HG03045 (cell line): ENCODE results near the gene CEP164.

Experiments
- ATAC-seq: cut with Tn5 transposase; IDR thresholded peaks from one replicate; pipeline ENCODE4 v1.9.1; 2021; ENCODE audit warnings: mild to moderate bottlenecking, moderate library complexity; ENCODE audit not compliant: unreplicated experiment

CEP164 gene

DNA sequence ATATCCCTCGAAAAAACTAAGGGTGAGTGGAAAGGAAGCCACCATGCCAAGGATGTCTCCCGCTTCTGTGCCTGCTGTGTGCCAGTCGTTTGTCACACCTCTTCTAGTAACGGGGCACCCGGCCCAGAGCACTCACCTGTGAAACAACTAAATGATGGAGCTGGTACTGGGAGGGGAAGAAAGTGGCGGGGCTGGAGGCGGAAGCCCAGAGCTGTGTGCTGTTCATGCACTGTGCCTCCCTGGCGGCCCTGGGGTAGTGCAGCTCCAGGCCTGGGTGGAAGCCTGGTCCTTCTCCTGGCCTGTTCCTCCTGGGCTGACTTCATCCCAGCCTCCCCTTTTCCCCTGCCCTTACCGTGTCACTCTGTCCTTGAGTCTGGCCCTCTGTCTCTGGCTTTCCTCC lies 130.2 kb downstream of the CEP164 start:
- no peak for ATAC-seq

DNA sequence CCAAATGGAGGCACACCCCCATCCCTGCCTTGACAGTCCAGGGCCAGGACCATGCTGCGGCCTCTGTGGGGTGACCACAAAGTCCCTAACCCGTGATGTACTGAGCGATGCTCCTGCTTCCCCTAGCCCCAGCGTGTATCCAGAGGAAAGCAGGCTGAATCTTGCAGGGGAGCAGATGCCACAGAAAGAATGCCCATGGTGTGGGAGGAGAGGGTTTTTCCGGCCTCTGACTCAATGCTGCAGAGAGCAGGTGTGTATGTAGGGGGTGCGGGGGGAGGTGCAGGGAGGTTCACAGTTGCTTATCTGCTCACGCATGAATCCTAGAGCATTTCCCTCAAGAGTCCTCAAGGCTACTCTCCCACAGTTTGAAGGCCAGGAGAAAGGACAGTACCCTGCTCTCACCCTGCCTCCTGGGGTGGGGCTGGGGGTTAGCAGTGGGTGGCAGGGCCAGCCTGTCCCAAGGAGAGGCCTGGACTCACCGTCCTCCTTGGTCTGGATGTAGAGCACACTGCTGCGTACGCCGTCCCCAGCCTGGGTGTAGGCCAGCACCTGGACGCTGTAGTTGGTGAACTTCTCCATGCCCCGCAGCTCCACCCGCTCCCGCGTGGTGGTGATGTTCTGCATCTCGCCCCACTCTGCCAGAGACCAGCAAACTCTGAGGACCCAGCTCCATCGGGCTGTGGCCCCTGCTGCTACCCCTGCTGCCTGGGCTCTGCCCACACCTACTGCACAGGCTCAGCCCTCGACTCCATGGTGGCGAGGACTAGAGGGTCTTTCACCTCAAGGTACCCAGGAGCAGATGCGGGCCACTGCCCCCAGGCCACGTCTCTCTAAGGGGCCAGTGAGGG lies 130.8 kb downstream of the CEP164 start:
- no peak for ATAC-seq

DNA sequence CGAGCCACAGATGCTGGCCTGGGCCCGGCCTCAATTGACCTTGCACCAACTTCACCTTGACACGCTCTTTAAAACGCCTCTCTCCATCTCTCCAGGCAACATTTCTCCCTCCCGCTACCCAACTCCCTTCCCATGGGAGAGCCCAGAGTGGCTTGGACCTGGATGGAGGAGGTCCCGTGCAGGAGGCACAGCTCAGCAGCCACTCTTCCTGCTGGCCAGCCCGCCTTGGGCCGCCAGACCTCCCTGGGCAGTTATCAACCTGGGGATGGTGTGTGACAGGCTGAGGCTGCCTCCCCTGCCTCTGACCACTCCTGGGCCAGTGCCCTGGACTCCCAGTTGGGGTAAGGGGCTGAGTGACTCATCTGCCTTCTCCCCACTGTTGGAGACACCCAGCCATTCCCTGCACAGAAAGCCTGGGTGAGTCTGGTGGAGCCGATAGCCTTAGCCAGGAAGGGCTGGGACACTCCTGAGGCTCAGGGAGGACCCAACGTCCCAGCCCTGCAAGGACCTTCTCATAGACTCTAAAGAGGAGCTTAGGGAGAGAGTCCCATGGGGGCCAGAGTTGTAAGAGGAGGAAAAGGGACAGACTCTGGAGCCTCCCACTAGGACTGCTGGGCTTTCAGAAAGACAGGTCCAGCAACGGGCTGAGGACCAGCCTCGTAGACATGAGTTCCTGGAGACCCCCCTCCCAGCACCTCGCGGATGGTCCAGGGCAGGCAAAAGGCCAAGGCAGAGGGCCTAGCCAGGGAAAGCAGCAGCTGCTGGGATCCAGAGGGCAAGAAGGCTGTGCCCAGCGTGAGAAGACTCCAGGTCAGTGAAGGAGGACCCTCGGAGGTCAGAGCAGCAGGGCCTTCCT lies 131.7 kb downstream of the CEP164 start:
- ATAC-seq, result no peak

DNA sequence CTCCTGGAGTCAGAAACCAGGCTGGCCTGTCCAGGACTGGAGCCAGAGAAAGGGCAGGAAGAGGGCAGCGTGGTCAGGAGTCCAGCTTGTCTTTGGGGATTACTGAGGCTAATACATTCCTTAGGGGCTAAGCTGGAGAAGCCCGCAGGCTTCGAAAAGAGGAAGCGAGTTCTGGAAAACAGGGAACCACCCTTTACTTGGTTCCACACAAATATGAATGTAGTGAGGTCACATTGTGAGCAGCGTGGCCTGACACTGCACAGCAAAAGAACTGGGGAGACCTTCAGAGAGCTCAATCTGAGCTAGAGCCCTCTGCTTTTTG lies 132.3 kb downstream of the CEP164 start:
- ATAC-seq, result no peak

DNA sequence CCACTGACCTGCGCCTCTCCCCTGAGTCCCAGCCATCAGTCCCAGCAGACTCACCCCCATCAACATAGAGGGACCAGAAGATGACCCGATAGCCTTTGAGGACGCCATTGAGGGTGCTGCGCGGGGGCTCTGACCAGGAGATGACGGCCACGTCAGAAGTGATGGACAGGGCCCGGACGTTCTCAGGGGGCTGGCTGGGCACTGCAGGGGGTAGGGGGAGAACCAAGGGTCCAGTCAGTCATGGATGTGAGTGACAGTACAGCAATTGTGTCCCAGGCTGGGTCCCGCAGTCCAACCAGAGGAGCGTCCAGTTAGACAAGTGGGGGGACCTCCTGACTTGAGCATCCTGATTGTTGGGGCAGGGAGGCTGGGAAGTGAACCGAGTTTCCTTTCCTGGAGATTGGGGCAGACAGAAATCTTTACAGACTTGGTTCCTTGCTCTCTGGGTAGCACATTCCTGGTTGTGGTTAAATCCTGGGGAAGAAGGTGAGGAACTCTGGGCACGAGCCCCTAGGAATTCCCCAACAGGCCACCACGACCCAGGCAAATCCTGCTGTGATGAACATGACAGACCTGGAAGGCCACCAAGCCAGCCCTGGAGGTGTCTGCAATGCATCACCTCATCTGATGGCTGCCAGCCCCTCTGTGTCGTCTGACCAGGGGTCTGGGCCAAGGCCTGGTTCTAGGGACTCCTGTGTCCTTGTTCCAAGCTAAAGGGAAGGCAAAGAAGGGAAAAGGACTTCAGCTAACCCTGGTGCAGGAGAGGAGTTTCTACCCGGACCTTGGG lies 133.9 kb downstream of the CEP164 start:
- ATAC-seq, result no peak

DNA sequence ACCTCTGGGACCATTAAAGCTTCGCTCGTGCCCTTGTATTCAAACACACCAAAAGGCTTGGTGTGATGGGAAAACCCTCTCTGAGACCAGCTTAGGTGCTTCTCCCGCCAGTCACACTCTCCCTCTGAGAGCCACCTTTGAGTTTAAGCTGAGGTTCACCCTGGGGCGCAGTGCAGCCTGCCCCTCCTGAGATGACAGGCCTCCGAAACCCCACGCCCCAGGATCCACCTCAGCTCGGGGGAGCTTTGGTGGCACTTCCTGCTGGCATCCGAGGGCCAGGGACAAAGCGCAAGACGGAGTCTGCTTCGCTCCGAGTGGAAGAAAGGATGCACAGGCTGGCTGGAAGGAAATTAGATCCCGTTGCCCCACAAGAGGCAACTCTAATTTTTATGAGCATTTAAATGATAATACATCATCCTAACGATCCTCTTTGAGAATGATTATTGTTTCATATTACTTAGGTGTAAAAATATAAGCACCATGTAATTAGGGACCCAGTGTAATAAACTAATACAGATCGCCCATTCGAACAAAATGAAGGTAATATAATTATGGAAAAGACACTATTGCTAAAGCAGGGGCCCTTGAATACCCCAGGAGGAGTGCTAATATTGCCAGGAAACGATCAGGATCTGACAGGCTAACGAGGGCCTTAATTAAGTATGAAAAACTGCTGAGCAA lies 134.7 kb downstream of the CEP164 start:
- no peak for ATAC-seq

DNA sequence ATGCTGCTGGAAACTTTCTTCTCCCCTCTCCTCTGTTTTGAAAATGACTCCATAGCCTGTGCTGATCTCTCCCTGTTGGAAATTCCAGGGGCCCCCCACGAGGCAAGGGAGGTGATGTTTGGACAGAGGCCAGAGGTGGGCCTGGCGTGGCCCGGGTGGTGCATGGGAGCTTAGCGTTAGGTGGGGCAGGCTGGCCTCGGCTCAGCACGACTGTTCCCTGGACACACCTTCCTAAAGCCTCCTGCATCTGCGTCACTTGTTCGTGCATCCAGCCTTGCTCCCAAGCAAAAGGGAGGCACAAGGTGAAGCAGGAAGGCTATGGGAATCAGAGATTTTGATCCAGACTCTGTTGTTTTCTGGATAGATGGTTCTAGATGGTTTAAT lies 135.2 kb downstream of the CEP164 start:
- no peak for ATAC-seq
